Activated CD4-positive, CD25-positive, alpha-beta regulatory T cell (primary cell): Measurements from ENCODE around the gene TMPRSS3.

Experiments
- DNase-seq, 4 experiments: peaks; one replicate each; lab custom pipeline; 2025; lab: John Stamatoyannopoulos, UW

TMPRSS3 gene

DNA sequence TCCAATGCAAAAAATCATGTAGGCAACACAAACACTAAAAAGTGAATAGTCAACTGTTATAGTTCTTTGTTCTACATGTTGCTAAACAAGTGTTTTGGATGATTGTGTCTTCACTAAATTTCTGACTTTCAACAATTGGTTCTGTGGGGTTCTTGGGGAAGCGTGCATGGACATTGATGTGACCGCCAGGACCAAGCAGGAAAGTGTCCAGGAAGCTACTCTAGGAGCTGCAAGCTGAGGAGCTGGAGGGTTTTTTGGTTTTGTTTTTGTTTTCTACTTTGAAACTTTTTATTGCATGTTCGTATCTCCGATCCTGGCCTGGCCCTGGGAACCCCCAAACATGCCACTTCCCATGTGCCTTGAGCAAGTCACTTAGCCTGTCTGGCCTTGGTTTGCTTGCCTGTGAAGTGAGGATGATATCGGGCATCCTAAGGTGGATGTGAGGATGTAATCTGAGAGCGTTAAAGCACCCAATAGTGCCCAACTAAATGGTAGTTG, 8.0 kb downstream of the TMPRSS3 start:
- DNase-seq = no peak

GRCh38 chr21:42387164-42387563, 8.7 kb downstream of the TMPRSS3 start:
- DNase-seq = no peak

DNA sequence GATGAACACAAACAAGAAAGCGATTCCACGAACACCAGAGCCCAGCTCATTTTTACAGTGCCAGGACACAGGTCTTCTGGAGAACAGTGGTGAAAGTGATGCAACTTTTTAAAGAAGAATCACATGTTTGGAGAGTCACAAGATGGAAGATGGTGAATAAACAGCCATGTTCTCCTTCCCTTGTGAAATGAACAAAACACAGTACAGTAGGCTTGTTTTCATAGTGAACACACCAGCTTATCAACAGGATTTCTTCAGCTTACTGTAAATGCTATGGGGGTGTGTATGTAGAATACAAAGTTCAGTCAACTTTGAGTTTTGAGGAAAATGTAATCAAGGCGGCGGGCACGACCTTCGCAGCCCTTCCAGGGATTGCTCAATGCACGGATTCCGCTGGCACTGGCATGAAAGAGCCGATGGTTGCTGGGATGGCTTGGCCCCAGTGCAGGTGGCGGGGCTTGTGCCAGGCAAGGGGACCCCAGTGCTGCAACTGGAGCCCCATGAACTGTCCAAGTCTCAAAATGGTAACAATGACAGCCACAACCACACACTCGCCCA, 9.7 kb downstream of the TMPRSS3 start:
- no peak for DNase-seq

- no peak for DNase-seq
Measured at GRCh38 chr21:42385619-42386018, 10.2 kb downstream of the TMPRSS3 start.

GRCh38 chr21:42384989-42385388, 10.9 kb downstream of the TMPRSS3 start:
- no peak for DNase-seq

DNA sequence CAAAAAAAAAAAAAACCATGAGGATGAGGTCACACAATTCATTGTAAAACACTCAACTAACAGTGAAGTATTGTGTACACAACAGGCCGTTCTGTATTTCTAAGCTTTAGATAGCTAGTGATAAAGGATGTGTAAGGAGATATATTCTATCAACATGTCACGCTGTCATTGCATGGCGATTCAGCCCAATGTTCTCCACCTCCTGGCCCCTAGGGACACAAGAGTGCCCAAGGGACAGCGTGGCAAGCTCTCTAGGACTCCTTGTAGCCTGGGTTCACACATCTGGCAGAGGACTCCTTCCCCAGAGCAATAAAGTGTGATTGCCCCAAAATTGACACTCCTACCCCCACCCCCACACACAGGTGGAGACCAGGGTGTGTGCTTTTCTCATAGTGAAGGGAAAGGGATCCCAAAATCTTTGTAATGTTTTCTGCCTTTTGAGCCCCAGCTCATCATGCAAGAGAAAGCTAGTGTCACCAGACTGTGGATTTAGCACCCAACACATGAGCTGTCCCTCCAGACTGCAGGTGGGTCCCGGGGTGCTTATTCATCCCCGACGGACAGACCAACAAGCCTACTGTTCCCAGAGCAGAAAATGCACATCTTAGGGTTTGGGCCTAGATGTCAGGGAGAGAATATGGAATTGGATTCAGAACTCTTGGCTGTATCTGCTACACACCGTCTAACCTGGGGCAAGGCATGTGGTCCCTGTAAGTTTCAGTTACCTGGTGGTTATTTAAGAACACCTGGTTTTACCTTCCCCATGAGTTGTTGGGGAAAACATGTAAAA, 11.5 kb downstream of the TMPRSS3 start:
- no peak for DNase-seq

- DNase-seq = no peak
Measured at GRCh38 chr21:42383331-42383730, 12.5 kb downstream of the TMPRSS3 start.

DNA sequence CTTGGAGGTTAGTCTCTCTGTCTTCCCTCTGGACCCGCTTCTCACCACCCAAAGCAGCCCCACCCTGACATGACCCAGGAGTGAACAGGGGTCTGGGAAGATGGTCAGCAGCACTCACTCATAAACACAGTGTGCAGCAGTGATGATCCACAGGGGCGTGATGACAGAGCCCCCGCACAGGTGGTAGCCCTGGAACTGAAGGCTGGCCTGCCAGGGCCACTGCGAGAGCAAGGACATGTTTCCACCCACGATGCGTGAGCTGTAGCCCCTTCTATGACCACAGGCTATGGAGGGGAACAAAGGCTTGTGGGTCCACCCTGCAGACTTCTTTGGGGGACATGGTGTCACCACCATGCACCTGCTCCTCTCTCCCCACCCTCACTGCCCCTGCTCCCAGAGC, 12.9 kb downstream of the TMPRSS3 start:
- DNase-seq = no peak

DNA sequence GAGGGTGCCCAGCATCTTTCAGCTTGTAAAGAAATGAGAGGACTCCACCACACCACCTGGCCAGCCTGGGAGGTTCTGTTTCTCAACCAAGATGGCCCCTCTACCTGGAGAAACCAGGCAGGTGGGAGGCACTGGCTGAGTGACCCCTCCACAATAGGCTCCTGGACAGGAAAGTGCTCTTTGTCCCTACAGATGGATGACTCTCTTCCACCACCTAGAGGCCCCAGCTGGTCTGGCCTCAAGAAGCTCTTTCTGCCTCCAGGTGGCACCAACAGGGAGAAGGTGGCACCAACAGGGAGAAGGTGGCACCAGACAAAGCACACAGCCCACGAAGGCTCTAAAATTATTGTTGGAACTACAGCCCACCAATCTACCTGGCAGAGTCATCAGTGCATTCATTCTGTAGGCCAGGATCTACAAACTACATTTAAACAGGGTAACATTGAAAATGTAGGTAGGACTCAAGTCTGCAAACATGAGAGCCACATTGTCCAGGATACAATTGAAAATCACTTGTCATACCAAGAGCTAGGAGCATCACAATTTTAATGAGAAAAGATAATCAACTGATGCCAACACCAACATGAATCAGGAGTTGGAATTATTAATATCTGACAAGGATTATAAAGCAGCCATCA, 14.4 kb downstream of the TMPRSS3 start:
- no peak for DNase-seq

GRCh38 chr21:42379426-42380215, 16.2 kb downstream of the TMPRSS3 start:
- DNase-seq = no peak

DNA sequence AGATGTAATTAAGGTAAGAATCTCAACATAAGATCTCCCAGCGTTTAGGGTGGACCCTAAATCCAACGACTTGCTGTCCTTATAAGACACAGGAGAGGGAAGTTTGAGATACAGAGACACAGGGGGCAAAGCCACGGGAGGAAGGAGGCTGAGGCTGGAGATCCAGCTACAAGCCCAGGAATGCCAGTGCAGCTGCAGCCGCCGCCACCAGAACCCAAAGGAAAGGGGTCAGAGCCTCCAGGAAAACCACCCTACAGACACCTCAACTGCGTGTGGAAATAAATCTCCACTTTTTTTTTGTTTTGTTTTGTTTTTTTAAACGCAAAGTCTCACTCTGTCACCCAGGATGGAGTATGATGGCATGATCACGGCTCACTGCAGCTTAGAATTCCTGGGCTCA, 17.4 kb downstream of the TMPRSS3 start:
- no peak for DNase-seq

- DNase-seq = no peak
Measured at GRCh38 chr21:42377951-42378340, 17.9 kb downstream of the TMPRSS3 start.

- DNase-seq = no peak
Measured at GRCh38 chr21:42377211-42377950, 18.5 kb downstream of the TMPRSS3 start.

DNA sequence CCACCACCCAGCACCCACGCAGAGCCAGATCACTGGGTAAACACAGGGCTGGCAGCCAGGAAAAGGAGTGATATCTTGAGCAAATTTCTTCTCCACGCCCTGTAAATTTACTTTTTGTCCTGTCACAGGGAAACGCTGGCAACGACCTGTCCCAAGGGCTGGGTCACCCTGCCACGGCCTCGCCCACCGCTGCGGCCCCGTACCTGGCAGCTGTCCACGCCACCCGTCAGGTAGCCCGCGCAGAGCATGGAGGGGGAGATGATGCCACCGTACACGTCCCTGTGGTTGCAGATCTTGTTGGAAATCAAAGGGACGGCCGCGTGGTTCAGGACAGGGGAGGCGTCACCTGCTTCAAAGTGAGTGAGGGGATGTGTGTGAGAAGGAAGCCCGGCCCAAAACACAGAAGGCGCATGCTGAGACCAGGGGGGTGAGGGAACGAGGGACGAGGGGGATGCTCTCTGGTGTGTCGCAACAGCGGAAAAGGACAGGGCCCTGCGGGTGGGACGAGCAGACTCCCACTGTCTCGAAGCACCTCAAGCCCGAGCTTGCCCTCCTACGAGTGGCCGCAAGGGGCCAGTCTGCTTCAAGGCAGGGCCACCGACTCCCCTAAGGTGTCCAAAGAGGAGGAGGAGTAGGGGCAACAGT, 19.4 kb downstream of the TMPRSS3 start:
- DNase-seq = no peak

- DNase-seq = no peak
Measured at GRCh38 chr21:42375966-42376337, 19.9 kb downstream of the TMPRSS3 start.

DNA sequence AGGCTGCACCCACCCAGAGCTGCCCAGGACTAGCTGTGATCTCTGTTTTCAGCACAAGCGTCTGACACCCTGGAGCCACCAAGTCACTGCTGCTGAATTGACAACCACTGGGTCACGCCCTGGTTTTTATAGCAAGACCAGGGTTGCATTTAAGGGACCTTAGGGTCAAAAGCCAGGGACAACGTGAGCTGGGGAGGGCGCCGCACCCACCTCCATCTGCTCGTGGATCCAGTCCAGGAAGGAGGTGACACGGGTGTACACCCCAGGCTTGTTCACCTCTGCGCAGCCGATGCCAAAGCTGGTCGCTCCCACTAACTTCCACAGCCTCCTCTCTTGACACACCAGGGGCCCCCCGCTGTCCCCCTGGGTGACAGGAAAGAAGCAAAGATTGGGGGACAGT, 20.3 kb downstream of the TMPRSS3 start:
- DNase-seq = no peak

DNA sequence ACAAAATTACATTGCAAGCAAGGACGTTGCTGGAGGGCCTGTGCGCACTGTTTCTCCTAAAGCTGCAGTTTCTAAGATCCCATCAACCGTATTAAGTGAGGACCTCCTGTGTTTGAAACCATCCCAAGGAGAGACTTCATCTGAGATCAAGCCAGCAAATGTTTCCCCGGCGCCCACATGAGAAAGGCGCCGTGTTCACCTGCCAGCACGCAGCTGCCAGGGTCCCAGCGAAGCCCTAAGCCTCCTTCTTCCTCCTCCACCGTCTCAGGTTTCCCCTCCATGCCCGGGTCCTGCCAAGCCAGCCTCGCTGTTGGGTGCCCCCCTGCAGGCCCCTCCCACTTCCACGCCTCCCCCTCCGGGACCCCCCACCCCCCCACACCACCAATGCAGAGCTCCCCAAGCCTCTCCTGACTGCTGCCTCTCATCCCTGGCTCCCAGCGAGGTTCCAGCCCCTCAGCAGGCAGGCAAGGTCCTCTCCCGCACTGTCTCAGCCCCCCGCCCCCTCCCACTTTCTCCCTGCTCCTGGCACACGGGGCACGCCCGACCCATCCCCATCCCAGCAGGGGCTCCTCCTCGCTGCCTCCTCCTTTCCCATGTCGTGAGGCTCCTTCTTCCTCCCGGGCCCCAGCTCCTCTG, 20.9 kb downstream of the TMPRSS3 start:
- no peak for DNase-seq

DNA sequence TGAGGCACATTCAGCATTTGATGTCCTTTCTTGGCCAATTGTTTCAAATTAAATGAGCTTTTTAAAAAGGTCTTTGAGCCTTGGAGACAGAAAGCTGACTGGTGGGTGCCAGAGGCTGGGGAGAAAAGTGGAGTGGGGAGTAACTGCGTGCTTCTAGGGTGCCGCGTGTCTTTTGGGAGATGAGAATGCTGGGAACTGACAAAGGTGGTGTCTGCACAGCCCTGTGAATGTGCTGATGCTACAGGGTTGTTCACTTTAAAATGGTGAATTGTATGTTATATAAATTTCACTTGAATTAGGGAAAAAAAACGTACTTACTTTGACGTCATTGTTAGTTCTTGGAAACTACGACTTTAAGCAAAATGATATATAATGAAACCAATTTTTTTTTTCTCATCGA, 21.4 kb downstream of the TMPRSS3 start:
- DNase-seq = no peak

- no peak for DNase-seq
Measured at GRCh38 chr21:42373908-42374455, 21.9 kb downstream of the TMPRSS3 start.

DNA sequence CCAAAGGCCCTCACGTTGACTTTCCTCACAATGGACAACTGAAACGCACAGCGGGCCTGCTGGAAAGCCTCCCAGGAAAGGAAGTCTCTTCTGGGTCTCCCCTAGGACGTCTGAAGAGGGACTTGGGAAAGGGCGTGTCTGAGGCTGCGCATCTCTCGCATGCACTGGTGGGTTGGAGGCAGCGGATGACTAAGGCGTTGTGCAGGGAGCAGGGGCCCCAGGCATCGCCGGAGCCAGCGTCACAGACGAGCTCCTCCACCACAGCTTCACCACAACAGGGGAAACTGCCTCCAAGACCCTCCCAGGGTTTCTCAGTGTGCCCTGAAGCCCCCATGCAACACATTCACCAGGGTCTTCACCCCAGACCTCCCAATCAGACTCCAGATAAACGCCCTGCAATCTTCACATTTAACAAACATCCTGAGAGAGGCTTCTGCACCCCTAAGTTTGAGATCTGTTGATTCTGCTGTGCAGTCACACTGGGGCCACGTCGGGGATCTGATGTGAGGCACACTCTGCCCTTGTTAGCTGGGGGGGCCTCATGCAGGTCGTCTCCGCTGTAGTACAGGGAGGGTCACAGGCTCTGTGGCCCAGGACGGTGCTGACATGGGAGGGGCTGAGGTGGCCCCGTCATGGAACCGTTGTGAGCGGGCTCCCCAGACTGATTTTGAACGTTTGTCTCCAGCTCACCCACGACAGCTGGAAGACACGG, 22.5 kb downstream of the TMPRSS3 start:
- no peak for DNase-seq
